ENCODE measurements around the gene TAF1L. TPM values are rescaled to one million over a fixed set of nuclear protein-coding genes. Genes with fewer than 3 reads are reported as not detected.

Gene TAF1L, protein sequence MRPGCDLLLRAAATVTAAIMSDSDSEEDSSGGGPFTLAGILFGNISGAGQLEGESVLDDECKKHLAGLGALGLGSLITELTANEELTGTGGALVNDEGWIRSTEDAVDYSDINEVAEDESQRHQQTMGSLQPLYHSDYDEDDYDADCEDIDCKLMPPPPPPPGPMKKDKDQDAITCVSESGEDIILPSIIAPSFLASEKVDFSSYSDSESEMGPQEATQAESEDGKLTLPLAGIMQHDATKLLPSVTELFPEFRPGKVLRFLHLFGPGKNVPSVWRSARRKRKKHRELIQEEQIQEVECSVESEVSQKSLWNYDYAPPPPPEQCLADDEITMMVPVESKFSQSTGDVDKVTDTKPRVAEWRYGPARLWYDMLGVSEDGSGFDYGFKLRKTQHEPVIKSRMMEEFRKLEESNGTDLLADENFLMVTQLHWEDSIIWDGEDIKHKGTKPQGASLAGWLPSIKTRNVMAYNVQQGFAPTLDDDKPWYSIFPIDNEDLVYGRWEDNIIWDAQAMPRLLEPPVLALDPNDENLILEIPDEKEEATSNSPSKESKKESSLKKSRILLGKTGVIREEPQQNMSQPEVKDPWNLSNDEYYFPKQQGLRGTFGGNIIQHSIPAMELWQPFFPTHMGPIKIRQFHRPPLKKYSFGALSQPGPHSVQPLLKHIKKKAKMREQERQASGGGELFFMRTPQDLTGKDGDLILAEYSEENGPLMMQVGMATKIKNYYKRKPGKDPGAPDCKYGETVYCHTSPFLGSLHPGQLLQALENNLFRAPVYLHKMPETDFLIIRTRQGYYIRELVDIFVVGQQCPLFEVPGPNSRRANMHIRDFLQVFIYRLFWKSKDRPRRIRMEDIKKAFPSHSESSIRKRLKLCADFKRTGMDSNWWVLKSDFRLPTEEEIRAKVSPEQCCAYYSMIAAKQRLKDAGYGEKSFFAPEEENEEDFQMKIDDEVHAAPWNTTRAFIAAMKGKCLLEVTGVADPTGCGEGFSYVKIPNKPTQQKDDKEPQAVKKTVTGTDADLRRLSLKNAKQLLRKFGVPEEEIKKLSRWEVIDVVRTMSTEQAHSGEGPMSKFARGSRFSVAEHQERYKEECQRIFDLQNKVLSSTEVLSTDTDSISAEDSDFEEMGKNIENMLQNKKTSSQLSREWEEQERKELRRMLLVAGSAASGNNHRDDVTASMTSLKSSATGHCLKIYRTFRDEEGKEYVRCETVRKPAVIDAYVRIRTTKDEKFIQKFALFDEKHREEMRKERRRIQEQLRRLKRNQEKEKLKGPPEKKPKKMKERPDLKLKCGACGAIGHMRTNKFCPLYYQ (N-terminal part only)
- total RNA-seq (not detected), polyA plus RNA-seq (not detected)
- long read RNA-seq, donor 1, full-length matches to known transcripts: 1 of 1 reads
- long read RNA-seq, donor 1, partial matches to known transcripts: 0 of 1 reads
- long read RNA-seq, donor 1, other reads (novel, unspliced or antisense): 0 of 1 reads
- long read RNA-seq, donor 2: 0 reads
- long read RNA-seq, donor 3: 0 reads
- long read RNA-seq, donor 4: 0 reads
- long read RNA-seq, donor 5: 0 reads
- long read RNA-seq, donor 6: 0 reads
- long read RNA-seq, donor 7: 0 reads
- long read RNA-seq, donor 8: 0 reads
- long read RNA-seq, donor 9, full-length matches to known transcripts: 1 of 1 reads
- long read RNA-seq, donor 9, partial matches to known transcripts: 0 of 1 reads
- long read RNA-seq, donor 9, other reads (novel, unspliced or antisense): 0 of 1 reads
- long read RNA-seq, donor 10: 0 reads

DNA sequence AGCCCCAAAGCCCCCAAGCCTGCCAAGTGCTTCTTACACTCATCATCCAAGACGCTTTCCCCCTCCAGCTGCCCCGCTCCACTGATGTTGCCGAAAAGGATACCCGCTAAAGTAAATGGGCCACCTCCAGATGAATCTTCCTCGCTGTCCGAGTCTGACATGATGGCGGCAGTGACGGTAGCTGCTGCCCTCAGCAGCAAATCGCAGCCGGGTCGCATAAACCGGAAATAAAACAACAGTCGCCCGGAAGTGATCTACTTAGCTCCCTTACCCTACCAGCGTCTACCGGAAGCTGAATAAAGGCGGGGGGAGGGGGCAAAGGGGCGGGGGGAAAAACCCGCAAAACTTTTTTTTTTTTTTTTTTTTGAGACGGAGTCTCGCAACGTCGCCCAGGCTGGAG lies at the start of gene TAF1L:
TAF1L (minus strand) TSS at position 308 of the 400 bp plus-strand sequence; CDS start at position 218, 90 bp downstream.
- Histone ChIP-seq H3K36me3 (no peaks in the 10 kb centered on the region), H3K27me3 (no peaks in the 10 kb centered on the region), H3K27ac (no peak within 1 kb of the TSS), H3K4me1 (no peaks in the 10 kb centered on the region), H3K9me3 (peaks cover 0 to 6% (median 0%) of the 10 kb centered on the region in 4 donors), H3K4me3 (no peak within 1 kb of the TSS)
- TF ChIP-seq POLR2AphosphoS5 (IDR thresholded peaks at IDR 0.05) (no peak), POLR2A (IDR thresholded peaks at IDR 0.05) (no peak), EP300 (IDR thresholded peaks at IDR 0.05) (no peak)
- TF ChIP-seq, protein P1, sequence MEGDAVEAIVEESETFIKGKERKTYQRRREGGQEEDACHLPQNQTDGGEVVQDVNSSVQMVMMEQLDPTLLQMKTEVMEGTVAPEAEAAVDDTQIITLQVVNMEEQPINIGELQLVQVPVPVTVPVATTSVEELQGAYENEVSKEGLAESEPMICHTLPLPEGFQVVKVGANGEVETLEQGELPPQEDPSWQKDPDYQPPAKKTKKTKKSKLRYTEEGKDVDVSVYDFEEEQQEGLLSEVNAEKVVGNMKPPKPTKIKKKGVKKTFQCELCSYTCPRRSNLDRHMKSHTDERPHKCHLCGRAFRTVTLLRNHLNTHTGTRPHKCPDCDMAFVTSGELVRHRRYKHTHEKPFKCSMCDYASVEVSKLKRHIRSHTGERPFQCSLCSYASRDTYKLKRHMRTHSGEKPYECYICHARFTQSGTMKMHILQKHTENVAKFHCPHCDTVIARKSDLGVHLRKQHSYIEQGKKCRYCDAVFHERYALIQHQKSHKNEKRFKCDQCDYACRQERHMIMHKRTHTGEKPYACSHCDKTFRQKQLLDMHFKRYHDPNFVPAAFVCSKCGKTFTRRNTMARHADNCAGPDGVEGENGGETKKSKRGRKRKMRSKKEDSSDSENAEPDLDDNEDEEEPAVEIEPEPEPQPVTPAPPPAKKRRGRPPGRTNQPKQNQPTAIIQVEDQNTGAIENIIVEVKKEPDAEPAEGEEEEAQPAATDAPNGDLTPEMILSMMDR (IDR thresholded peaks at IDR 0.05): no peak
- whole genome bisulfite sequencing, 5 donors: 92 to 95% (median 95%) methylated on average over 18 to 23 of the region's 23 CpGs
- no peak for DNase-seq
- intact Hi-C loops (cut with DNase I; ENCODE audit: low total_unique reads): no loop called here

DNA sequence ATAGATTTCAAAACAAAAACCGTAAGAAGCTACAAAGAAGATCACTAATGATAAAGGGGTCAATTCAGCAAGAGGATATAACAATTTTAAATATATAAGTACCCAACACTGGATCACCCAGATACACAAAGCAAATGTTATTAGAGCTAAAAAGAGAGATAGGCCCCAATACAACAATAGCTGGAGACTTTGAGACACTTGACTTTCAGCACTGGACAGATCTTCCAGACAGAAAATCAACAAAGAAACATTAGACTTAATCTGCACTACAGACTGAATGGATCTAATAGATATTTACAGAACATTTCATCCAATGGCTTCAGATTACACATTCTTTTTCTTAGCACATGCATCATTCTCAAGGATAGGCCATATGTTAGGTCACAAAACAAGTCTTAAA lies 46.3 kb upstream of the TAF1L start:
- H3K9me3 ChIP-seq: peaks cover 3 to 51% (median 32%) of the 10 kb centered on the region in 4 donors
- intact Hi-C loops (cut with DNase I; ENCODE audit: low total_unique reads): no loop called here
- WGBS, 5 donors: 78 to 100% (median 89%) methylated on average over 1 of the region's 1 CpG

DNA sequence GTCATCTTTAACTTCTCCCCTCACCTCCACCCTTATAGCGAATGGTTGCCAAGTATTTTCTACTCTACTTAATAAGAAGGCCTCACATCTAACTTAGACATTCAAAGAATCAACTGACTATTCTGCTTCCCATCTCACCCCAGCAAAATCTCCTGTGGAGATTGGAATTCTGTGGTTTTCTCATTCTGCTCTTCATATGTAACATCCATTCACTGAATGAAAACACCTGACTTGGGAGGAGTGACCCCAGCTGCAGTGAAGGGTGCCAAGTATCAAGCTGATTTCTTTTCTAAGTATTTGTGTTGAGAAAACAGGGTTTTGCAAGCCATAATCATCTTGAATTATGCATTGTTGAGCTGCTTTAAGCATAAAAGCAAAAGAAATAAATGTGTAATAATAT lies 42.5 kb upstream of the TAF1L start:
- no peak overlapping the region for H3K4me3 ChIP-seq
- H3K27ac ChIP-seq: no peak overlapping the region
- 76 to 85% (median 79%) methylated on average over 1 of the region's 1 CpG for WGBS, 5 donors
- H3K4me1 ChIP-seq: no peaks in the 10 kb centered on the region
- intact Hi-C loops (cut with DNase I; ENCODE audit: low total_unique reads): no loop called here
- no peaks in the 10 kb centered on the region for H3K36me3 ChIP-seq
- H3K27me3 ChIP-seq: no peaks in the 10 kb centered on the region
- H3K9me3 ChIP-seq: peaks cover 3 to 22% (median 11%) of the 10 kb centered on the region in 4 donors
- no peak for DNase-seq
- TF ChIP-seq, protein P1 (IDR thresholded peaks at IDR 0.05): no peak
- TF ChIP-seq POLR2A (IDR thresholded peaks at IDR 0.05) (no peak), POLR2AphosphoS5 (IDR thresholded peaks at IDR 0.05) (no peak), EP300 (IDR thresholded peaks at IDR 0.05) (no peak)

More for the DNA sequence above, 46.3 kb upstream of the TAF1L start:
- H3K27ac ChIP-seq: no peak overlapping the region
- DNase-seq: no peak
- H3K4me3 ChIP-seq: no peak overlapping the region
- TF ChIP-seq POLR2A (IDR thresholded peaks at IDR 0.05) (no peak), EP300 (IDR thresholded peaks at IDR 0.05) (no peak), POLR2AphosphoS5 (IDR thresholded peaks at IDR 0.05) (no peak)
- TF ChIP-seq, protein P1 (IDR thresholded peaks at IDR 0.05): no peak
- H3K36me3 ChIP-seq: no peaks in the 10 kb centered on the region
- H3K4me1 ChIP-seq: no peaks in the 10 kb centered on the region
- H3K27me3 ChIP-seq: no peaks in the 10 kb centered on the region

All from stomach (tissue), 19 donors.